Neural crest cell (in vitro differentiated cells): Measurements from ENCODE around the gene FBLN5. TPM values are rescaled to one million over a fixed set of nuclear protein-coding genes. Genes with fewer than 3 reads are reported as not detected.

Experiments
- DNase-seq: peaks from one replicate; pipeline ENCODE4 v3.0.0; 2021; ENCODE audit warnings: low read depth, mixed read lengths, low spot score
- H3K27ac Mint-ChIP-seq: one replicate; pipeline ENCODE4 v1.8.0; 2021; ENCODE audit warnings: mild to moderate bottlenecking, mixed read lengths; ENCODE audit not compliant: unreplicated experiment
- H3K27me3 Mint-ChIP-seq: 2 replicates; pipeline ENCODE4 v1.8.0; 2021; ENCODE audit warnings: low read depth, mild to moderate bottlenecking, mixed read lengths
- H3K36me3 Mint-ChIP-seq: 2 replicates; pipeline ENCODE4 v1.8.0; 2021; ENCODE audit warnings: low read depth, mild to moderate bottlenecking, mixed read lengths
- H3K4me1 Mint-ChIP-seq: 2 replicates; pipeline ENCODE4 v1.8.0; 2021; ENCODE audit warnings: mixed read lengths
- H3K4me3 Mint-ChIP-seq: one replicate; pipeline ENCODE4 v1.8.0; 2021; ENCODE audit warnings: mild to moderate bottlenecking, mixed read lengths
- H3K9me3 Mint-ChIP-seq: 2 replicates; pipeline ENCODE4 v1.8.0; 2021; ENCODE audit warnings: mixed read lengths
- CTCF ChIP-seq: fragments of 200-600 bp; sonication (generic); conservative IDR thresholded peaks from 2 replicates; pipeline ENCODE4 v1.5.0; 2021; ENCODE audit warnings: antibody characterized with exemption, mild to moderate bottlenecking
- total RNA-seq: library from RNA; stranded (reverse); gene quantifications from 2 replicates; pipeline ENCODE4 v1.2.1, GENCODE V29; 2021

FBLN5 gene
- total RNA-seq, 1 donor from 2014 or later = 1.0 TPM

DNA sequence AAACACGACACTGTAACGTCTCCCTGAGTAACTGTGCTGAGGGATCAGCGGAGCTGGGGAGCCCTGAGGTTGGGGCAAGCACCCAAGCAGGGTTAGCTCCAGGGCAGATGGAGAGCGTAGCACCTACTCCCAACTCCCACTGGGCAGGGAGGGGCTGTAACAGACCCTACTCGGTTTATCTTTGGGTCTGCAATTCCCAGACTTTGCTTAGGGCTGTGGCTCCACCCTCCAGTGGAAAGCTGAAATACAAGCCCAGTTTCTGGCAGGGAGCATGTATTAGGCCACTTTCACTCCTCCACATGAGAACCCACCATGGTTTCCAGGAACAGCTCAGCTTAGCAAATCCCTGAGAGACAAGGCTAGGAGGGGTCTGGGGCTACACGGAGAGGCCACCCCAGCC, 62.8 kb downstream of the FBLN5 start:
- no peak for DNase-seq
- H3K27ac Mint-ChIP-seq = no peak overlapping the region
- no peak overlapping the region for H3K4me3 Mint-ChIP-seq

DNA sequence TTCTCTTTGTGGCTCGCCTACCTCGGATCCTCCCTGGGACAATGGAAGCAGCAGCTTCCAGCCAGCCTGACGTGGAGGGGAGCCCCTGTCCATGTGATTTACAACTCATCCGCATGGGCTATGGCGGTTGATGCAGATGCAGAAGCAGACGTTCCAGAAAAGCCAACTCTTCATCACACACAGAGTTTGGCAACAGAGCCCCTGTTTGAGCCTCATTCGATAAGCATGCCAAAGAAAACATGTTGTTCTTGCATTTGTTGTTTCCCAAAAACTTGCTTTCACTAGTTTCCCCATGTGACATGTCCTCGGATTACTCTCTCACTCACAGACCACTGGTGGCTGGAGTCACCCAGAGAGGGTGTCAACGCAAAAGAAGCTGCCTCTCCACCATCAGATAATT, 63.7 kb downstream of the FBLN5 start:
- no peak for DNase-seq
- H3K27me3 Mint-ChIP-seq = no peaks in the 10 kb centered on the region
- no peaks in the 10 kb centered on the region for H3K9me3 Mint-ChIP-seq
- peaks cover 4% of the 10 kb centered on the region for H3K4me1 Mint-ChIP-seq
- no peak for TF ChIP-seq CTCF
- no peak overlapping the region for H3K4me3 Mint-ChIP-seq
- no peaks in the 10 kb centered on the region for H3K36me3 Mint-ChIP-seq
- H3K27ac Mint-ChIP-seq = no peak overlapping the region

More for the DNA sequence above, 62.8 kb downstream of the FBLN5 start:
- H3K27me3 Mint-ChIP-seq = no peaks in the 10 kb centered on the region
- H3K4me1 Mint-ChIP-seq = peaks cover 4% of the 10 kb centered on the region
- TF ChIP-seq CTCF = no peak
- no peaks in the 10 kb centered on the region for H3K36me3 Mint-ChIP-seq
- no peaks in the 10 kb centered on the region for H3K9me3 Mint-ChIP-seq

GRCh38 chr14:91882776-91883175, 64.7 kb downstream of the FBLN5 start:
- Mint-ChIP-seq H3K4me1 (peaks cover 4% of the 10 kb centered on the region), H3K9me3 (no peaks in the 10 kb centered on the region), H3K27ac (no peak overlapping the region), H3K4me3 (no peak overlapping the region), H3K27me3 (no peaks in the 10 kb centered on the region), H3K36me3 (no peaks in the 10 kb centered on the region)
- no peak for DNase-seq
- TF ChIP-seq CTCF = no peak

DNA sequence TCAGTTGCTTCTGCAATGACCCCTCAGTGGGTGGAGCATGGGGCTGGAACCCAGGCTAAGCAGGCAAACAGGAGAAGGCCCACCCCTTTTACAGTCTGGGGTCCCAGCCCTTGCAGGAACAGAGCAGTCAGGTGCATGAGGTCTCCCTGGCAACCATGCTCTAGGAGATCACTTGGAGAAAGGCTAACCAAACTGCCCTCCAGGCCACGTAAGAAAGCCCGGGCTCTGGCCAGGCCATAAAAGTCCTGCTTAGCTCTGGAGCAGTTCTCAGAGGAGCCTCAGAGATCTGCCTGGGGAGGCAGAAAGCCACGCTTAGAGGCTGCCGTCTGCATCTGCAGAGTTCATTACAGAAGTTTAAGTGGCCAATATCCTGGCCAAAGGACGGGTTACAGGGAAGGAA, 65.1 kb downstream of the FBLN5 start:
- Mint-ChIP-seq H3K4me1 (peaks cover 4% of the 10 kb centered on the region), H3K27ac (no peak overlapping the region), H3K9me3 (no peaks in the 10 kb centered on the region), H3K4me3 (no peak overlapping the region), H3K36me3 (no peaks in the 10 kb centered on the region), H3K27me3 (no peaks in the 10 kb centered on the region)
- no peak for TF ChIP-seq CTCF
- no peak for DNase-seq

- H3K36me3 Mint-ChIP-seq = no peaks in the 10 kb centered on the region
- no peak overlapping the region for H3K27ac Mint-ChIP-seq
- H3K9me3 Mint-ChIP-seq = no peaks in the 10 kb centered on the region
- DNase-seq = no peak
- no peaks in the 10 kb centered on the region for H3K4me1 Mint-ChIP-seq
- no peak for TF ChIP-seq CTCF
- H3K27me3 Mint-ChIP-seq = no peaks in the 10 kb centered on the region
- H3K4me3 Mint-ChIP-seq = no peak overlapping the region
Observed at GRCh38 chr14:91879196-91879595, 68.3 kb downstream of the FBLN5 start.

DNA sequence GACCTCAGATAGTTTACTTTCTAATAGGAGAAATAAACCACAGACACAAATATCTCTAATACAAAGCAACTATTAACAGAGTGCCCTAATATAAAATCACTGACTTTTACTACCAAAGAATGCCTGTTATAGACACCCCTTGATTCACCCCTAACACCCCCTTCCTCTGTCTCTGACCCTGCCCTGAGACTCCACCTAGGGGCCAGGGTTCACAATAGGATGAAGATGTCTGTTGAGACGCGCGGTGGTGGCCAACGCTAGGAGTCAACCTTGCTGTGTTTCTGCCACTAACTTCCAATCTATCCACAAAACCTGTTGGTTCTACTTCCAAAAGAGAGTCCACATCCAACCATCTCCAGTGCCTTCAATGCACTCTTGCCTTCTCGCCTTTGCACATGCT, 69.2 kb downstream of the FBLN5 start:
- no peak overlapping the region for H3K27ac Mint-ChIP-seq
- no peaks in the 10 kb centered on the region for H3K27me3 Mint-ChIP-seq
- no peak overlapping the region for H3K4me3 Mint-ChIP-seq
- no peaks in the 10 kb centered on the region for H3K4me1 Mint-ChIP-seq
- no peak for DNase-seq
- H3K36me3 Mint-ChIP-seq = no peaks in the 10 kb centered on the region
- H3K9me3 Mint-ChIP-seq = no peaks in the 10 kb centered on the region
- no peak for TF ChIP-seq CTCF
